Endodermal cell (in vitro differentiated cells): ENCODE data around the gene KRT10. TPM values are rescaled to one million over a fixed set of nuclear protein-coding genes. Genes with fewer than 3 reads are reported as not detected.

Experiments used
- DNase-seq: peaks from one replicate; pipeline ENCODE4 v3.0.0-alpha.2; 2017
- H3K27ac ChIP-seq: 2 replicates; pipeline ENCODE4 v1.5.1; 2013; ENCODE audit warnings: mild to moderate bottlenecking, low read depth, low read length, moderate library complexity
- H3K27me3 ChIP-seq: 2 replicates; pipeline ENCODE4 v1.6.1; 2013; ENCODE audit warnings: mild to moderate bottlenecking, low read length, moderate library complexity; ENCODE audit not compliant: insufficient read depth, control insufficient read depth, poor library complexity, severe bottlenecking
- H3K36me3 ChIP-seq: 2 replicates; pipeline ENCODE4 v1.7.0; 2013; ENCODE audit warnings: mild to moderate bottlenecking, low read length, moderate library complexity; ENCODE audit not compliant: control insufficient read depth, insufficient read depth
- H3K4me1 ChIP-seq: one replicate; pipeline ENCODE4 v1.7.0; 2013; ENCODE audit warnings: low read length; ENCODE audit not compliant: control insufficient read depth, insufficient read depth
- H3K4me3 ChIP-seq: 2 replicates; pipeline ENCODE4 v1.5.1; 2013; ENCODE audit warnings: mild to moderate bottlenecking, low read length, moderate library complexity
- H3K9ac ChIP-seq: 2 replicates; pipeline ENCODE4 v1.6.1; 2013; ENCODE audit warnings: mild to moderate bottlenecking, low read length, moderate library complexity; ENCODE audit not compliant: poor library complexity, severe bottlenecking; ENCODE audit errors: extremely low read depth
- H3K9me3 ChIP-seq: 2 replicates; pipeline ENCODE4 v1.6.1; 2013; ENCODE audit warnings: mild to moderate bottlenecking, low read length, moderate library complexity; ENCODE audit not compliant: control insufficient read depth
- H3K27ac Mint-ChIP-seq: 2 replicates; pipeline ENCODE4 v1.8.0; 2020; ENCODE audit warnings: mixed read lengths
- H3K27me3 Mint-ChIP-seq: 2 replicates; pipeline ENCODE4 v1.8.0; 2021; ENCODE audit warnings: mild to moderate bottlenecking, mixed read lengths; ENCODE audit not compliant: insufficient read depth
- H3K36me3 Mint-ChIP-seq: 2 replicates; pipeline ENCODE4 v1.8.0; 2020; ENCODE audit warnings: low read depth, mixed read lengths
- H3K4me1 Mint-ChIP-seq: 2 replicates; pipeline ENCODE4 v1.8.0; 2020; ENCODE audit warnings: mixed read lengths
- H3K4me3 Mint-ChIP-seq: 2 replicates; pipeline ENCODE4 v1.8.0; 2020; ENCODE audit warnings: mild to moderate bottlenecking, moderate library complexity, mixed read lengths
- H3K9me3 Mint-ChIP-seq: 2 replicates; pipeline ENCODE4 v1.8.0; 2020; ENCODE audit warnings: mild to moderate bottlenecking, mixed read lengths
- WGBS, 2 experiments: methylation state at CpG; one replicate each; pipeline versions ENCODE4 v1.1.5 to v1.1.7; 2013; ENCODE audit warnings: missing lambda C conversion rate in 2 of 2, mixed read lengths in 1 of 2; ENCODE audit not compliant: insufficient coverage in 1 of 2, insufficient read length in 1 of 2; 5-methylcytosine and 5-hydroxymethylcytosine counted together
- total RNA-seq, 2 donors: library from RNA; stranded (reverse); fragmentation: NEBNext Ultra II Directional in 1 of 2; extraction: Animal tissue kit (Norgen Biotek cat#: 25700) in 1 of 2; gene quantifications; 2 replicates in 1 of 2; 3 replicates in 1 of 2; pipeline ENCODE4 v1.2.1, GENCODE V29; 2021
- TF ChIP-seq, protein P1 (sequence below): fragments of 200-600 bp; sonication (generic); conservative IDR thresholded peaks from 2 replicates; pipeline ENCODE4 v1.5.0; 2021; ENCODE audit warnings: antibody characterized with exemption, mild to moderate bottlenecking

KRT10 gene
- total RNA-seq, 2 donors from 2014 or later, result 22.3 to 46.8 TPM

DNA sequence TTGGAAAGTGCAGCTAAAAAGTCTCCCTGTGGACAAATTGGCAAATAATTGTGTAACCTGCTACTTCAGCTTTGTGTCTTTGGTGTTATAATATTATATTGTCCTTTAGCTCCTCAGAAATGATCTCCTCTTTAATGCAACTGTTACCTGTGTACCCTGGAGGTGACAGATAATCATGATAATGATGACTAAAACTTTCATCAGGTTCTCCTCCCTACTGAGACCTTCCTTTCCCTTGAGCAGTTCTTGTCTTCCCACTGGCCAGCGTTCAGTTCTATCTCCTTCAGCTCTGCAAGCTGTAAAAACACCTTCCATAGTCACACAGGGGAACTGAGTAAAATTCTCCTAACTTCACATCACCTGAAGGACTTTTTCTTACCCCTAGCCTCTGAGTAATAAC is 29.9 kb upstream of the KRT10 start:
- H3K4me3 Mint-ChIP-seq, result no peak overlapping the region
- WGBS, 2 experiments, result 67 to 75% methylated on average over 1 of the region's 1 CpG
- no peaks in the 10 kb centered on the region for H3K9me3 ChIP-seq
- no peak overlapping the region for H3K9ac ChIP-seq
- no peak overlapping the region for H3K27ac ChIP-seq
- H3K4me1 Mint-ChIP-seq, result peaks cover 2% of the 10 kb centered on the region
- no peaks in the 10 kb centered on the region for H3K36me3 ChIP-seq
- H3K9me3 Mint-ChIP-seq, result no peaks in the 10 kb centered on the region
- DNase-seq, result no peak
- H3K27ac Mint-ChIP-seq, result no peak overlapping the region
- peaks cover 25% of the 10 kb centered on the region for H3K27me3 Mint-ChIP-seq
- TF ChIP-seq, protein P1, sequence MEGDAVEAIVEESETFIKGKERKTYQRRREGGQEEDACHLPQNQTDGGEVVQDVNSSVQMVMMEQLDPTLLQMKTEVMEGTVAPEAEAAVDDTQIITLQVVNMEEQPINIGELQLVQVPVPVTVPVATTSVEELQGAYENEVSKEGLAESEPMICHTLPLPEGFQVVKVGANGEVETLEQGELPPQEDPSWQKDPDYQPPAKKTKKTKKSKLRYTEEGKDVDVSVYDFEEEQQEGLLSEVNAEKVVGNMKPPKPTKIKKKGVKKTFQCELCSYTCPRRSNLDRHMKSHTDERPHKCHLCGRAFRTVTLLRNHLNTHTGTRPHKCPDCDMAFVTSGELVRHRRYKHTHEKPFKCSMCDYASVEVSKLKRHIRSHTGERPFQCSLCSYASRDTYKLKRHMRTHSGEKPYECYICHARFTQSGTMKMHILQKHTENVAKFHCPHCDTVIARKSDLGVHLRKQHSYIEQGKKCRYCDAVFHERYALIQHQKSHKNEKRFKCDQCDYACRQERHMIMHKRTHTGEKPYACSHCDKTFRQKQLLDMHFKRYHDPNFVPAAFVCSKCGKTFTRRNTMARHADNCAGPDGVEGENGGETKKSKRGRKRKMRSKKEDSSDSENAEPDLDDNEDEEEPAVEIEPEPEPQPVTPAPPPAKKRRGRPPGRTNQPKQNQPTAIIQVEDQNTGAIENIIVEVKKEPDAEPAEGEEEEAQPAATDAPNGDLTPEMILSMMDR, result no peak
- no peaks in the 10 kb centered on the region for H3K36me3 Mint-ChIP-seq
- peaks cover 26% of the 10 kb centered on the region for H3K27me3 ChIP-seq
- H3K4me3 ChIP-seq, result no peak overlapping the region
- H3K4me1 ChIP-seq, result no peaks in the 10 kb centered on the region

DNA sequence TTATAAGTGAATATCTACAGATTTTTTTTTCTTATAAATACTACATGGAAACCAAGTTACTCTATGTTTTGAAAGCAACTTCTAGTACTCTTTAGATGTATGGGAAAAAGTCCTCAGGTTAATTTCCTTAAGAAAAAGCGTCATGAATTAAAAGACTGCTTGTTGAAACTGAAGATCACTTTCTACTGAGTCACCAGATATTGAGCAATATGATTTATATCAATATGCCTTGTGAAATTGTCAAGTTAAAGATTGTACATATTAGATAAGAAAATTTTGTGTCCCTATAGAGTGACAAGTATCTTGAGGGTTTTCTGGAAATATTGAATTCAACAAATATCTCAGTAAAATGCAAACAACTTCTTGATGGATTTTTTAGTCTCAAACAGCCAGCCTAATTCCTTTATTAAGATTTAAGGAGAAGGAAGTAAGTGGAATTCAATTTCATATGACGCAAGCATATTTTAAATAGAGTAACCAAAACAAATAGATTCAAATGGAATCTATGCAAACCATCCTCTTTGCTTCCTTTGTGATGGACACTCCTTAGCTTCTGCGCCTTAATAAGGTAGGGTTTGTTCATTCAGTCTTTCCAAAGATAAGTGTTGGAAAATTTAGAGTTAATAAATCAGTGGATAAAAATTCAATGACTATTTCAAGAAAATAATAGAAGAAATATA is 28.0 kb upstream of the KRT10 start:
- H3K9ac ChIP-seq, result no peak overlapping the region
- WGBS, 2 experiments, result 95 to 100% methylated on average over 1 to 2 of the region's 3 CpGs
- Mint-ChIP-seq H3K36me3 (no peaks in the 10 kb centered on the region), H3K27ac (no peak overlapping the region), H3K4me3 (no peak overlapping the region), H3K27me3 (peaks cover 44% of the 10 kb centered on the region), H3K9me3 (no peaks in the 10 kb centered on the region), H3K4me1 (no peaks in the 10 kb centered on the region)
- H3K4me3 ChIP-seq, result no peak overlapping the region
- no peaks in the 10 kb centered on the region for H3K9me3 ChIP-seq
- no peaks in the 10 kb centered on the region for H3K36me3 ChIP-seq
- H3K4me1 ChIP-seq, result no peaks in the 10 kb centered on the region
- TF ChIP-seq, protein P1, result no peak
- H3K27ac ChIP-seq, result no peak overlapping the region
- peaks cover 44% of the 10 kb centered on the region for H3K27me3 ChIP-seq
- no peak for DNase-seq

DNA sequence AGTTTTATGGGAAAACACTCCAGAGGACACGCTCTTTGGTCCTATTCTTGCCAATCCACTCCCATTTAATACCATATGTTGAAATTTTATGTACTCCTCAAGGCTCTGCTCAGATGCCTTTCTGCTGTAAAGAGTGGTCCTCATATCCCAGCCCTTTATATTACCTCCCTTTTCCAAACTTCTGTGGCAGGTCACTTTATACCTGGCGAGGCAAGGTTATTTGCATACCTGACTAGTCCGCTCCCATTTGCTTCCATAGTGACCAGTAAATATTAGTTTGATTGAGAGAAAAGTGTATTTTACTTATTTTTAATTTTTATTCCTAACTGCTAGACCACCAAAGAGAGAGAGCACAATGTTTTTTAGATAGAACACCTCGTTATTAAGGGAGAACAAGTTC is 27.3 kb upstream of the KRT10 start:
- Histone ChIP-seq H3K9ac (no peak overlapping the region), H3K4me3 (no peak overlapping the region), H3K27me3 (peaks cover 52% of the 10 kb centered on the region), H3K27ac (no peak overlapping the region), H3K4me1 (no peaks in the 10 kb centered on the region), H3K9me3 (no peaks in the 10 kb centered on the region), H3K36me3 (no peaks in the 10 kb centered on the region)
- TF ChIP-seq, protein P1, result no peak
- H3K27ac Mint-ChIP-seq, result no peak overlapping the region
- no peak for DNase-seq
- H3K9me3 Mint-ChIP-seq, result no peaks in the 10 kb centered on the region
- H3K4me1 Mint-ChIP-seq, result no peaks in the 10 kb centered on the region
- H3K4me3 Mint-ChIP-seq, result no peak overlapping the region
- H3K27me3 Mint-ChIP-seq, result peaks cover 51% of the 10 kb centered on the region
- H3K36me3 Mint-ChIP-seq, result no peaks in the 10 kb centered on the region
- WGBS, 2 experiments, result 92 to 93% methylated on average over 2 to 3 of the region's 4 CpGs
